Osteocyte (in vitro differentiated cells): Measurements from ENCODE around the gene ETV5. TPM values are rescaled to one million over a fixed set of nuclear protein-coding genes. Genes with fewer than 3 reads are reported as not detected.

Experiments
- DNase-seq: peaks from one replicate; pipeline ENCODE4 v3.0.0; 2021; ENCODE audit warnings: mixed read lengths; ENCODE audit not compliant: unreplicated experiment; ENCODE audit errors: extremely low spot score
- H3K27ac Mint-ChIP-seq: one replicate; pipeline ENCODE4 v1.8.0; 2021; ENCODE audit warnings: mild to moderate bottlenecking, mixed read lengths; ENCODE audit not compliant: unreplicated experiment
- H3K27me3 Mint-ChIP-seq: one replicate; pipeline ENCODE4 v1.8.0; 2021; ENCODE audit warnings: mixed read lengths; ENCODE audit not compliant: unreplicated experiment
- H3K36me3 Mint-ChIP-seq: one replicate; pipeline ENCODE4 v1.8.0; 2021; ENCODE audit warnings: mixed read lengths; ENCODE audit not compliant: unreplicated experiment
- H3K4me1 Mint-ChIP-seq: one replicate; pipeline ENCODE4 v1.8.0; 2021; ENCODE audit warnings: mixed read lengths; ENCODE audit not compliant: unreplicated experiment
- H3K4me3 Mint-ChIP-seq: one replicate; pipeline ENCODE4 v1.8.0; 2021; ENCODE audit warnings: mild to moderate bottlenecking, moderate library complexity, mixed read lengths; ENCODE audit not compliant: unreplicated experiment
- H3K9me3 Mint-ChIP-seq: one replicate; pipeline ENCODE4 v1.8.0; 2021; ENCODE audit warnings: mixed read lengths; ENCODE audit not compliant: unreplicated experiment
- CTCF ChIP-seq: fragments of 200-600 bp; sonication (generic); IDR thresholded peaks from 2 replicates; pipeline ENCODE4 v1.5.0; 2021; ENCODE audit warnings: antibody characterized with exemption, mild to moderate bottlenecking, moderate library complexity
- total RNA-seq: library from RNA; stranded (reverse); gene quantifications from 2 replicates; pipeline ENCODE4 v1.2.1, GENCODE V29; 2021

The ETV5 gene
- total RNA-seq, 1 donor from 2014 or later = 63.6 TPM

GRCh38 chr3:186084264-186084663 lies 24.6 kb downstream of the ETV5 start:
- Mint-ChIP-seq H3K9me3 (no peaks in the 10 kb centered on the region), H3K27ac (no peak overlapping the region), H3K4me1 (no peaks in the 10 kb centered on the region), H3K4me3 (no peak overlapping the region), H3K36me3 (peaks cover 34% of the 10 kb centered on the region), H3K27me3 (no peaks in the 10 kb centered on the region)
- no peak for DNase-seq
- no peak for TF ChIP-seq CTCF

- Mint-ChIP-seq H3K36me3 (peaks cover 36% of the 10 kb centered on the region), H3K27me3 (no peaks in the 10 kb centered on the region), H3K4me1 (no peaks in the 10 kb centered on the region), H3K27ac (no peak overlapping the region), H3K4me3 (no peak overlapping the region), H3K9me3 (no peaks in the 10 kb centered on the region)
- no peak for TF ChIP-seq CTCF
- no peak for DNase-seq
These were observed 25.1 kb downstream of the ETV5 start for GRCh38 chr3:186083746-186084145.

GRCh38 chr3:186082150-186082549 lies 26.7 kb downstream of the ETV5 start:
- Mint-ChIP-seq H3K4me1 (no peaks in the 10 kb centered on the region), H3K9me3 (no peaks in the 10 kb centered on the region), H3K4me3 (no peak overlapping the region), H3K27me3 (no peaks in the 10 kb centered on the region), H3K27ac (no peak overlapping the region), H3K36me3 (peaks cover 33% of the 10 kb centered on the region)
- no peak for TF ChIP-seq CTCF
- DNase-seq = no peak

- Mint-ChIP-seq H3K36me3 (peaks cover 28% of the 10 kb centered on the region), H3K27me3 (no peaks in the 10 kb centered on the region), H3K9me3 (no peaks in the 10 kb centered on the region), H3K27ac (no peak overlapping the region), H3K4me3 (no peak overlapping the region), H3K4me1 (no peaks in the 10 kb centered on the region)
- no peak for TF ChIP-seq CTCF
- DNase-seq = no peak
These were observed 27.2 kb downstream of the ETV5 start for GRCh38 chr3:186081678-186082077.

GRCh38 chr3:186080849-186081438 lies 27.9 kb downstream of the ETV5 start:
- no peak overlapping the region for H3K27ac Mint-ChIP-seq
- no peaks in the 10 kb centered on the region for H3K27me3 Mint-ChIP-seq
- H3K4me3 Mint-ChIP-seq = no peak overlapping the region

More at GRCh38 chr3:186080849-186081438, 27.9 kb downstream of the ETV5 start:
- Mint-ChIP-seq H3K36me3 (peaks cover 30% of the 10 kb centered on the region), H3K9me3 (no peaks in the 10 kb centered on the region), H3K4me1 (no peaks in the 10 kb centered on the region)
- no peak for DNase-seq
- TF ChIP-seq CTCF = no peak
